Prostate gland (tissue), 2 donors: Measurements from ENCODE around the gene ADGRG6. TPM values are rescaled to one million over a fixed set of nuclear protein-coding genes. Genes with fewer than 3 reads are reported as not detected.

ENCODE experiments used
- DNase-seq: peaks from one replicate; pipeline ENCODE4 v3.0.0-alpha.2; 2019; ENCODE audit warnings: low spot score
- H3K27ac ChIP-seq, 2 donors: fragments of 200-600 bp; sonication (generic); 2 replicates each; pipeline ENCODE4 v1.5.1; 2017 to 2019
- H3K27me3 ChIP-seq: fragments of 200-600 bp; sonication (generic); replicated peaks from 2 replicates; pipeline ENCODE4 v1.5.1; 2019; ENCODE audit not compliant: insufficient read depth
- H3K36me3 ChIP-seq, 2 donors: fragments of 200-600 bp; sonication (generic); 1 replicate in 1 of 2; 2 replicates in 1 of 2; pipeline versions ENCODE4 v1.5.1 to v1.8.1; 2017 to 2019
- H3K4me1 ChIP-seq: fragments of 200-600 bp; sonication (generic); replicated peaks from 2 replicates; pipeline ENCODE4 v1.5.1; 2019
- H3K4me3 ChIP-seq, 2 donors: fragments of 200-600 bp; sonication (generic); 2 replicates each; pipeline ENCODE4 v1.5.1; 2017 to 2019
- H3K9me3 ChIP-seq: fragments of 200-600 bp; sonication (generic); 2 replicates; pipeline ENCODE4 v1.5.1; 2017
- POLR2A ChIP-seq: fragments of 450-650 bp; IDR thresholded peaks from one replicate; pipeline ENCODE4 v1.6.1; 2016; ENCODE audit warnings: antibody characterized with exemption, mild to moderate bottlenecking
- POLR2AphosphoS5 ChIP-seq: sonication (generic); formaldehyde crosslinking; IDR thresholded peaks from one replicate; pipeline ENCODE4 v1.6.1; 2017; ENCODE audit warnings: antibody characterized with exemption
- WGBS: methylation state at CpG from one replicate; pipeline ENCODE4 v1.1.5; 2018; 5-methylcytosine and 5-hydroxymethylcytosine counted together
- intact Hi-C: fragments of 100-400 bp; cut with DNase I; formaldehyde crosslinking; loops from one replicate; pipeline ENCODE4 v1.14.2; 2022
- total RNA-seq, 2 donors: library from RNA; depleted of rRNA; stranded (reverse); fragments of >200 nt; gene quantifications; one replicate each; pipeline ENCODE4 v1.1.0, GENCODE V29; 2016
- TF ChIP-seq, protein P1 (sequence below), 4 experiments: fragments of 200-600 bp in 2 of 4; fragments of 450-650 bp in 2 of 4; sonication (generic) in 2 of 4; IDR thresholded peaks; 1 replicate in 3 of 4; 2 replicates in 1 of 4; pipeline ENCODE4 v1.5.1; 2016 to 2019; ENCODE audit warnings: antibody characterized with exemption in 4 of 4, mild to moderate bottlenecking in 2 of 4, moderate library complexity in 2 of 4

Gene ADGRG6
- total RNA-seq, 2 donors from 2014 or later = 13.5 to 18.0 TPM

DNA sequence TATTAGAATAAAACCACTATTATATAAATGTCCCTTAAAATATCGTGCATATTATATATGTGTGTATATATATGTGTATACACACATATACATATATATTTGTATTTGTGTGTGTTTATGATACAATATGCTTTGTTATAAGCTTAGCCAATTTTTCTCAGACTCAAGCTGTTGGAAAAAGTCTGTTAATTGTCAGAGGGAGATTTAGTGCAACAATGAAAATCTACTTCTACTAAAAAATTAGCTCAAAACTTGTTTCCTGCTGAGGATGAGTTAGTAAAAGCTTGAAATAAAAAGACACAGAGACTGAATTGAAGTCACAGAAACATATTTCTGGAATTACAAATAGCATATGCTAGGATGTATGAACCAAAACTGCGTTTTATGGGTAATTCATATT is 79.4 kb downstream of the ADGRG6 start:
- intact Hi-C loops = no loop called here
- WGBS = 83% methylated on average over 2 of the region's 2 CpGs
- no peaks in the 10 kb centered on the region for H3K27me3 ChIP-seq
- no peaks in the 10 kb centered on the region for H3K9me3 ChIP-seq
- no peak overlapping the region for H3K4me3 ChIP-seq
- no peaks in the 10 kb centered on the region for H3K4me1 ChIP-seq
- no peak for DNase-seq
- H3K36me3 ChIP-seq = no peaks in the 10 kb centered on the region
- H3K27ac ChIP-seq = no peak overlapping the region
- TF ChIP-seq POLR2AphosphoS5 = no peak
- no peak for TF ChIP-seq POLR2A
- TF ChIP-seq, protein P1, sequence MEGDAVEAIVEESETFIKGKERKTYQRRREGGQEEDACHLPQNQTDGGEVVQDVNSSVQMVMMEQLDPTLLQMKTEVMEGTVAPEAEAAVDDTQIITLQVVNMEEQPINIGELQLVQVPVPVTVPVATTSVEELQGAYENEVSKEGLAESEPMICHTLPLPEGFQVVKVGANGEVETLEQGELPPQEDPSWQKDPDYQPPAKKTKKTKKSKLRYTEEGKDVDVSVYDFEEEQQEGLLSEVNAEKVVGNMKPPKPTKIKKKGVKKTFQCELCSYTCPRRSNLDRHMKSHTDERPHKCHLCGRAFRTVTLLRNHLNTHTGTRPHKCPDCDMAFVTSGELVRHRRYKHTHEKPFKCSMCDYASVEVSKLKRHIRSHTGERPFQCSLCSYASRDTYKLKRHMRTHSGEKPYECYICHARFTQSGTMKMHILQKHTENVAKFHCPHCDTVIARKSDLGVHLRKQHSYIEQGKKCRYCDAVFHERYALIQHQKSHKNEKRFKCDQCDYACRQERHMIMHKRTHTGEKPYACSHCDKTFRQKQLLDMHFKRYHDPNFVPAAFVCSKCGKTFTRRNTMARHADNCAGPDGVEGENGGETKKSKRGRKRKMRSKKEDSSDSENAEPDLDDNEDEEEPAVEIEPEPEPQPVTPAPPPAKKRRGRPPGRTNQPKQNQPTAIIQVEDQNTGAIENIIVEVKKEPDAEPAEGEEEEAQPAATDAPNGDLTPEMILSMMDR (IDR thresholded peaks at IDR 0.05) = no peak

DNA sequence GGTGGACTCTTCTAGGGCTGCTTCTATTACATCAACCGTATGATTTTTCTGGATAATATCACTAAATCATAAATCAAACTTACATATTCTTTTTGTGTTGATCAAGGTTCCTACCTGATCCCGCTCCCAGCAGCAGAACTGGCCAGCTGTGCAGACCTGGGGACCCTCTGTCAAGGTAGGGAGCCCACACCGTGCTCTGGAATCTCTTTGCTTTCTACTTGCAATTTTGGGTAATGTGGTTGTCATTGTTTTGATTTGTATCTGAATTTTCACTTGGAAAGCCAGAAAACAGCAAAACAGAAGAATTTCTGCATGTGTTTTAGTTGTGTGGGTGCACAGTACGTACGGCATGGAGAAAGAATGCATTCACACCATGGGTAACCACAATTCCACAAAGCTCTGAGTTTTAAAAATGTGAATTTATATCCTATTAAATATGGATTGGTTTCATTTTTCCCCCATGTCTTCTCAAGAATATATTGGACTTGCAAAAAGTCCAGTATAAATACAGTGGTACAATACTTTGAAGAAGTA is 80.1 kb downstream of the ADGRG6 start:
- H3K4me3 ChIP-seq = no peak overlapping the region
- no peaks in the 10 kb centered on the region for H3K36me3 ChIP-seq
- DNase-seq = no peak
- no peaks in the 10 kb centered on the region for H3K9me3 ChIP-seq
- WGBS = 88% methylated on average over 5 of the region's 5 CpGs
- no peak overlapping the region for H3K27ac ChIP-seq
- H3K27me3 ChIP-seq = no peaks in the 10 kb centered on the region
- no peak for TF ChIP-seq POLR2AphosphoS5
- TF ChIP-seq, protein P1 (IDR thresholded peaks at IDR 0.05) = no peak
- TF ChIP-seq POLR2A = no peak
- intact Hi-C loops = no loop called here
- no peaks in the 10 kb centered on the region for H3K4me1 ChIP-seq

DNA sequence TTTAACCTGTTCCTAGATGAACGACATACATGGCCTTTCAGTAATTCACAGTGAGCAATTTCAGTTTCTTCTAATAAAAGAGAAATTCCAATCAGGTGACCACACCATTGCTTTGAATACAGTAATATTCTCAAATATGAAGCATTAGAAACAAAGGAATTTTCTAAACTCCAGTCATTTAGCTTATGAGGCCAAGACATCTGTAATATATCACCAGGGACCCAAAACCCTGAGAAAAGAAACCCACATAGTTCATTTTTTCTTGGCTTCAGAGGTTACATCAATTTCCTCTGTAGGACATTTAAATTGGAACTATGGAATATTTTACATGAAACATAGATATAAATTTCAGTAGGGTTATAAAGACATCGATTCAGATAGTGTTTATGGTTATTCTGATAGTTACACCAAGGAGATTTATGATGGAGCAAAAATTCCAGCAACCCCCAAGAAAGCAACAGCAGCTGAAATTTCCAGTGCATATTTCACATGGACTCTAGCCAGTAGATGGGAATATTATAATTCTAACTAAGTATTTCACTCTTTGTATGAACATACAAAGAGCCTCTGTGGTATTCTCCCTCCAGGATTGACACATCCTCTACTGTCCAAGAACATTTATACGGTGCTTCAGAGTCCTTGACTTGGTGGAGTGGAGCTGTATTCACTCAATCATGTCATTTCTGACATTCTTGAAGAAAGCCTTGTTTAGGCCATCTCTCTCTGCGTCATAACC is 82.9 kb downstream of the ADGRG6 start:
- Histone ChIP-seq H3K4me3 (no peak overlapping the region), H3K4me1 (no peaks in the 10 kb centered on the region), H3K36me3 (no peaks in the 10 kb centered on the region), H3K9me3 (no peaks in the 10 kb centered on the region), H3K27me3 (no peaks in the 10 kb centered on the region), H3K27ac (no peak overlapping the region)
- WGBS = 74% methylated on average over 4 of the region's 4 CpGs
- no peak for DNase-seq
- no peak for TF ChIP-seq POLR2AphosphoS5
- TF ChIP-seq, protein P1 (IDR thresholded peaks at IDR 0.05) = no peak
- TF ChIP-seq POLR2A = no peak
- intact Hi-C loops = loop anchor here (5.0 kb wide), 1 partner anchor 237 kb away; the partner anchor contains the start of genes NMBR and VTA1

DNA sequence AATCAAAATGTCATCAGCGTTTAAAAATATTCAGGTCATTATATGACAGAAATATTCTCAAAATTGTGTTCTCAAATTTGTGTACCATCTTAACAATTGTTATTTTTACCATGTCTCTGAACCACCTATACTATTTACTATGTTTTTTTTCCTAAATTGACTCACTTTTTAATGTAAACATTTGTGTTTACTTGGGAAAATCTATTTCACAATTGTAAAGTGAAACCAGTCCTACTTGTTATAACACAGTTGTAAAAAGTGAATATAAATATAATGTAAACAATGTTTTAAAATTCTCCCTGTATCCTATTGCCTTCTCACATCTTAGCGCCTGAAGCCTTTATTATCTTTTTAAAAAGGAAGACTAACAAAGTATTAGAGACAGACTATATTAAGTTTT is 83.5 kb downstream of the ADGRG6 start:
- H3K27me3 ChIP-seq = no peaks in the 10 kb centered on the region
- no peak for TF ChIP-seq POLR2A
- TF ChIP-seq, protein P1 (IDR thresholded peaks at IDR 0.05) = no peak
- H3K27ac ChIP-seq = no peak overlapping the region
- H3K9me3 ChIP-seq = no peaks in the 10 kb centered on the region
- DNase-seq = no peak
- no peak overlapping the region for H3K4me3 ChIP-seq
- 75% methylated on average over 2 of the region's 2 CpGs for WGBS
- H3K4me1 ChIP-seq = no peaks in the 10 kb centered on the region
- no peaks in the 10 kb centered on the region for H3K36me3 ChIP-seq
- intact Hi-C loops = loop anchor here (5.0 kb wide), 1 partner anchor 238 kb away; the partner anchor contains the start of genes NMBR and VTA1

DNA sequence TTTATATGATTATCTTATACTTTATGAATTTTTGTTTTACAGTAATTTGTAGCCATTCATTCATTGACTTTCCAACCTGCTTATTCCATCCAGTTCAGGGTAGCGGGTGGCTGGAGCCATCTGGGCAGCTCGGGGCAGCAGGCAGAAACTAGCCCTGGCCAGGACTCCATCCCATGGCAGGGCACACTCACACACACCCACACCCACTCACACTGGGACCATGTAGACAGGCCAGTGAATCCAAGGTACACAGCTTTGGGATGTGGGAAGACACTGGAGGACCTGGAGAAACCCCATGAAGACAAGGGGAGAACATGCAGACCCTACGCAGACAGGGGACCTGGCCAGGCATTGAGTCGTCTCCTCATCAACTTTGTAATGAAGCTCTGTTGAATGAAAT is 84.8 kb downstream of the ADGRG6 start:
- WGBS = 93% methylated on average over 4 of the region's 4 CpGs
- no peaks in the 10 kb centered on the region for H3K9me3 ChIP-seq
- no peak for DNase-seq
- H3K4me1 ChIP-seq = no peaks in the 10 kb centered on the region
- no peaks in the 10 kb centered on the region for H3K27me3 ChIP-seq
- H3K27ac ChIP-seq = no peak overlapping the region
- H3K4me3 ChIP-seq = no peak overlapping the region
- intact Hi-C loops = loop anchor here (5.0 kb wide), 1 partner anchor 239 kb away; the partner anchor contains the start of genes NMBR and VTA1
- no peak for TF ChIP-seq POLR2AphosphoS5
- TF ChIP-seq POLR2A = no peak
- TF ChIP-seq, protein P1 (IDR thresholded peaks at IDR 0.05) = no peak
- H3K36me3 ChIP-seq = no peaks in the 10 kb centered on the region
